Progenitor cell of endocrine pancreas (in vitro differentiated cells): ENCODE results near the gene AURKA. TPM values are rescaled to one million over a fixed set of nuclear protein-coding genes. Genes with fewer than 3 reads are reported as not detected.
A peak's percentile ranks its signal among the peaks of the same experiment; 100 is the strongest.

ENCODE experiments used
- DNase-seq: peaks from one replicate; pipeline ENCODE4 v3.0.0; 2021; ENCODE audit warnings: low spot score; ENCODE audit not compliant: unreplicated experiment
- H3K27ac Mint-ChIP-seq: 2 replicates; pipeline ENCODE4 v1.8.0; 2021; ENCODE audit warnings: mild to moderate bottlenecking, moderate library complexity, mixed read lengths
- H3K27me3 Mint-ChIP-seq: 2 replicates; pipeline ENCODE4 v1.8.0; 2021; ENCODE audit warnings: mixed read lengths
- H3K36me3 Mint-ChIP-seq: 2 replicates; pipeline ENCODE4 v1.8.0; 2022; ENCODE audit warnings: mixed read lengths; ENCODE audit not compliant: insufficient read depth
- H3K4me1 Mint-ChIP-seq: 2 replicates; pipeline ENCODE4 v1.8.0; 2021; ENCODE audit warnings: low read depth, mixed read lengths
- H3K4me3 Mint-ChIP-seq: 2 replicates; pipeline ENCODE4 v1.8.0; 2021; ENCODE audit warnings: low read depth, mild to moderate bottlenecking, moderate library complexity, mixed read lengths
- H3K9me3 Mint-ChIP-seq: 2 replicates; pipeline ENCODE4 v1.8.0; 2021; ENCODE audit warnings: low read depth, mixed read lengths
- total RNA-seq: library from RNA; stranded (reverse); gene quantifications from 2 replicates; pipeline ENCODE4 v1.2.1, GENCODE V29; 2021
- TF ChIP-seq, protein P1 (sequence below): fragments of 200-600 bp; sonication (generic); IDR thresholded peaks from one replicate; pipeline ENCODE4 v1.5.0; 2021; ENCODE audit warnings: antibody characterized with exemption, mild to moderate bottlenecking; ENCODE audit not compliant: unreplicated experiment

AURKA gene
- total RNA-seq, 1 donor from 2014 or later: 26.1 TPM

DNA sequence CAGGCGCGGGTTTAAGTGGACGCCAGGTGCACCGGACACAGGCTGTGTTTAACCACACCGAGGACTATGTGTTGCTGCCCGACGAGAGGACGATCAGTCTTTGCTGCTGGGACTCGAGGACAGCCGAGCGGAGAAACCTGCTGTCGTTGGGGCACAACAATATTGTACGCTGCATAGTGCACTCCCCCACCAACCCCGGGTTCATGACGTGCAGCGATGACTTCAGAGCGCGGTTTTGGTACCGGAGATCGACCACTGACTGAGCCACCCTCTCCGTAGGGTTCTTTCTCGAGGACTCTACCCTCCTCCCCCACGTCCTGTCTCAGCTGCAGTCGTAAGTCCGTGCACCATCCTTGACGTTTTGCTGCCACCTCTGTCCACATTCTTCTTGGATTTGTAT, 11.4 kb upstream of the AURKA start:
- Mint-ChIP-seq H3K4me3 (no peak overlapping the region), H3K9me3 (no peaks in the 10 kb centered on the region), H3K36me3 (peaks cover 39% of the 10 kb centered on the region)

DNA sequence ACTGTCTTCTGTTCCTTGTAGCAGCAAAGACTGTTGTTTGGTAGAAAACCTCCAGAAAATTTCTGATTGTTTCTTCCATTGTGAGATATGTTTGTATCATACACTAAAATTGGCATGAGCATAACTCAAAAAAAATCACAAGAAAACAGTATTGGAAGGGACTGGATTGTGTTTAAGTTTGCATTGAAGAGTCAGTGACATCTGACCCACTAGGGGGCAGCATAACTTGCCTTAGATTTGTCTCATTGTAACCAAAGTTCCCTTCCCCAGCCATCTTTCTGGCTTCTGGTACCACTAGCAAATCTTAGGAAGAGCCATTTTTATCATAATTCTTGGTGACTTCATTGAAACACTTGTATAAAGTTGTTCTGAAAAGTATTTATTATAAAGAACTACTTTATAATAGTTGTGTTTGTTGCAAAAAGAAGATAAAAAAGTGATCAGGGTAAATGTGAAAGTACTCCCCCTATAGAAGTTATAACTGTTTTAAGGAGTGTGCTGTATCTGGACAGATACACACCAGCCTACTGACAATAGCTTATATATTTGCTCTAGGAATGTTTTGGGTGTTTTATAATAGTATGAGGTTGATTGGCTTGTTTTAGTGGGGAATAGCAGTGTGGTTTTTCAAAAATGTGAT, 8.1 kb upstream of the AURKA start:
- no peaks in the 10 kb centered on the region for H3K4me1 Mint-ChIP-seq
- H3K27me3 Mint-ChIP-seq: no peaks in the 10 kb centered on the region
- H3K4me3 Mint-ChIP-seq: no peak overlapping the region
- no peaks in the 10 kb centered on the region for H3K9me3 Mint-ChIP-seq
- TF ChIP-seq, protein P1, sequence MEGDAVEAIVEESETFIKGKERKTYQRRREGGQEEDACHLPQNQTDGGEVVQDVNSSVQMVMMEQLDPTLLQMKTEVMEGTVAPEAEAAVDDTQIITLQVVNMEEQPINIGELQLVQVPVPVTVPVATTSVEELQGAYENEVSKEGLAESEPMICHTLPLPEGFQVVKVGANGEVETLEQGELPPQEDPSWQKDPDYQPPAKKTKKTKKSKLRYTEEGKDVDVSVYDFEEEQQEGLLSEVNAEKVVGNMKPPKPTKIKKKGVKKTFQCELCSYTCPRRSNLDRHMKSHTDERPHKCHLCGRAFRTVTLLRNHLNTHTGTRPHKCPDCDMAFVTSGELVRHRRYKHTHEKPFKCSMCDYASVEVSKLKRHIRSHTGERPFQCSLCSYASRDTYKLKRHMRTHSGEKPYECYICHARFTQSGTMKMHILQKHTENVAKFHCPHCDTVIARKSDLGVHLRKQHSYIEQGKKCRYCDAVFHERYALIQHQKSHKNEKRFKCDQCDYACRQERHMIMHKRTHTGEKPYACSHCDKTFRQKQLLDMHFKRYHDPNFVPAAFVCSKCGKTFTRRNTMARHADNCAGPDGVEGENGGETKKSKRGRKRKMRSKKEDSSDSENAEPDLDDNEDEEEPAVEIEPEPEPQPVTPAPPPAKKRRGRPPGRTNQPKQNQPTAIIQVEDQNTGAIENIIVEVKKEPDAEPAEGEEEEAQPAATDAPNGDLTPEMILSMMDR: peak; percentile 88
- H3K27ac Mint-ChIP-seq: no peak overlapping the region
- peaks cover 39% of the 10 kb centered on the region for H3K36me3 Mint-ChIP-seq
- DNase-seq: peak; percentile 21

More for the DNA sequence above, 11.4 kb upstream of the AURKA start:
- Mint-ChIP-seq H3K4me1 (no peaks in the 10 kb centered on the region), H3K27ac (no peak overlapping the region), H3K27me3 (no peaks in the 10 kb centered on the region)
- TF ChIP-seq, protein P1: no peak
- no peak for DNase-seq

DNA sequence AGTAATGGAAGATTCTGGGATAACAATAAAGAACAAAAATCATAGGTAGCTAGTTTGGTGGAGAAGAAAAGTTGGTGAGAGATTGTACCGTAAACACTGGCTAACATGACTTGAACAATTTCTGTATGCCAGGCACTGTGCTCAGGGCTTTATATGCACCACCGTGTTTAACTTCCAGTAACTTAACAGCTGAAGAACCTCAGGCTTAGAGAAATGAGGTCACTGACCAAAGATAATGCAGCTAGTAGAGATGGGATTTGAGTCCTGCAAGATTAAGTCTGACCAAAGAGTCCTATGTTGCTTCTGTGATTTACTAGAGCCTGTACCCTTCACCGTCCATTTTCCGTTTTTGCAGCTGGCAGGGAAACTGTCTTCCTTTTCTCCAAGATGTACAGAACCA, 3.2 kb upstream of the AURKA start:
- Mint-ChIP-seq H3K36me3 (peaks cover 20% of the 10 kb centered on the region), H3K4me3 (no peak overlapping the region), H3K27ac (no peak overlapping the region), H3K27me3 (no peaks in the 10 kb centered on the region), H3K9me3 (no peaks in the 10 kb centered on the region), H3K4me1 (peaks cover 15% of the 10 kb centered on the region)
- TF ChIP-seq, protein P1: no peak
- no peak for DNase-seq

DNA sequence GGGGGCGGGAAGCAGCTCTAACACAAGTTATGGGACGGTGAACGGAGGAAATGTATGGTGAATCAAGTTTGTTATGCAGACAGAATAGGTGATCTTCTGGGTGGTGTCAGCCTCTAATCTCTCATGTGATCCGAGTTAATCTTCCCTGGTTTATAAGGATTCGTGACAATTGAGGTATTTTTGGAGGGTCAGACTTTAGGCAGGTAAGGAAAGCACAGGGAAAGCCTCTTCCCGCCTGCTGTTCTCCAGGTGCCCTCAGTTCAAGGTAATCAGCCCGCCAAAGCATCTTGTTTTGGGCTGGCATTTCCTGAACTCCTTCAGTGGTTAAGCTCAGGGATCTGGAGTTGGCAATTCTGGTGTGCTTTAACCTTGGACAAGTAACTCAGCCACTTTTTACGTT, 1.6 kb upstream of the AURKA start:
- Mint-ChIP-seq H3K4me3 (no peak overlapping the region), H3K9me3 (no peaks in the 10 kb centered on the region), H3K27ac (peak overlapping the region; percentile 90), H3K4me1 (peaks cover 18% of the 10 kb centered on the region), H3K27me3 (no peaks in the 10 kb centered on the region), H3K36me3 (peaks cover 17% of the 10 kb centered on the region)
- TF ChIP-seq, protein P1: no peak
- no peak for DNase-seq

DNA sequence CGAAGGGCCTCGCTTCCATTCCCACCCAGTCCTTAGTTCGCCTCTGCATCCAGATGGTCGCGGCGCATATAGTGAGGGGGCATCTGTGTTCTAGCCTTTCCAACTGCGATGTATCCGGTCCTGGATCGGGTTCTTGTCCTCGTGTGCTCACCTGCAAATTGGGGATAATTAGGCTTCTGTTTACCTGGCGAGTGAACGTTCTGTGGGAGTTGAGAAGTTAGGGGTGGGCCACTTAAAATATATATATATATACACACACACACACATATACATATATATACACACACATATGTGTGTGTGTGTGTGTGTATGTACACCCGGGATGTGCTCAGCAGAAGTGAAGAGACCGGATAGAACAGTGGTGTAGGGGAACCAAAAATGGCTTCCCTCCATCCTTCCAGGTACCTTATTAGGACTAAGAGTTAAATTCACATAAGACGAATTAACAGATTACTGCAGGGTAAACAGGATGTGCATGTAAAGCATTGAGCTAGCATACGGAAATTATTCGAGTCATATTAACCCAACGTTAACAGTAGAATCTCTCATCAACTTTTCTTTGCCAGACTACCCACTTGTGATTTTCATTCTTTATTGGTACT, 967 bp upstream of the AURKA start:
- Mint-ChIP-seq H3K4me1 (peaks cover 18% of the 10 kb centered on the region), H3K36me3 (peaks cover 14% of the 10 kb centered on the region), H3K4me3 (no peak overlapping the region), H3K9me3 (no peaks in the 10 kb centered on the region), H3K27me3 (no peaks in the 10 kb centered on the region), H3K27ac (peak overlapping the region; percentile 90)
- TF ChIP-seq, protein P1: no peak
- no peak for DNase-seq
